ENCODE data around the gene SPATA33.
A peak's percentile ranks its signal among the peaks of the same experiment; 100 is the strongest.

SPATA33 gene

GRCh38 chr16:89708481-89708931 is 50.9 kb downstream of the SPATA33 start:
- no peaks in the 10 kb centered on the region for H3K36me3 ChIP-seq (ENCODE audit: control insufficient read depth in 2 of 2, insufficient read depth in 2 of 2, low read length in 2 of 2)
- peak overlapping the region in 1 of 2 donors; percentile 11 for H3K9ac ChIP-seq (ENCODE audit: low read depth in 1 of 2, low read length in 2 of 2)
- peaks cover 7 to 10% of the 10 kb centered on the region in 2 donors for H3K4me1 ChIP-seq (ENCODE audit: control insufficient read depth in 2 of 2, insufficient read depth in 2 of 2, low read length in 2 of 2)
- no peak overlapping the region for H3K27ac ChIP-seq (ENCODE audit: low read depth in 2 of 2, low read length in 2 of 2)
- H3K27me3 ChIP-seq (ENCODE audit: control insufficient read depth in 2 of 2, insufficient read depth in 2 of 2, low read length in 2 of 2): no peaks in the 10 kb centered on the region
- H3K9me3 ChIP-seq (ENCODE audit: control insufficient read depth in 2 of 2, low read length in 2 of 2): no peaks in the 10 kb centered on the region
- no peak overlapping the region for H3K4me3 ChIP-seq (ENCODE audit: low read length in 2 of 2)

- peaks cover 7 to 10% of the 10 kb centered on the region in 2 donors for H3K4me1 ChIP-seq (ENCODE audit: control insufficient read depth in 2 of 2, insufficient read depth in 2 of 2, low read length in 2 of 2)
- no peak overlapping the region for H3K4me3 ChIP-seq (ENCODE audit: low read length in 2 of 2)
- no peaks in the 10 kb centered on the region for H3K27me3 ChIP-seq (ENCODE audit: control insufficient read depth in 2 of 2, insufficient read depth in 2 of 2, low read length in 2 of 2)
- no peaks in the 10 kb centered on the region for H3K36me3 ChIP-seq (ENCODE audit: control insufficient read depth in 2 of 2, insufficient read depth in 2 of 2, low read length in 2 of 2)
- H3K27ac ChIP-seq (ENCODE audit: low read depth in 2 of 2, low read length in 2 of 2): no peak overlapping the region
- H3K9me3 ChIP-seq (ENCODE audit: control insufficient read depth in 2 of 2, low read length in 2 of 2): no peaks in the 10 kb centered on the region
- no peak overlapping the region for H3K9ac ChIP-seq (ENCODE audit: low read depth in 1 of 2, low read length in 2 of 2)
Measured at GRCh38 chr16:89709166-89709565, 51.5 kb downstream of the SPATA33 start.

DNA sequence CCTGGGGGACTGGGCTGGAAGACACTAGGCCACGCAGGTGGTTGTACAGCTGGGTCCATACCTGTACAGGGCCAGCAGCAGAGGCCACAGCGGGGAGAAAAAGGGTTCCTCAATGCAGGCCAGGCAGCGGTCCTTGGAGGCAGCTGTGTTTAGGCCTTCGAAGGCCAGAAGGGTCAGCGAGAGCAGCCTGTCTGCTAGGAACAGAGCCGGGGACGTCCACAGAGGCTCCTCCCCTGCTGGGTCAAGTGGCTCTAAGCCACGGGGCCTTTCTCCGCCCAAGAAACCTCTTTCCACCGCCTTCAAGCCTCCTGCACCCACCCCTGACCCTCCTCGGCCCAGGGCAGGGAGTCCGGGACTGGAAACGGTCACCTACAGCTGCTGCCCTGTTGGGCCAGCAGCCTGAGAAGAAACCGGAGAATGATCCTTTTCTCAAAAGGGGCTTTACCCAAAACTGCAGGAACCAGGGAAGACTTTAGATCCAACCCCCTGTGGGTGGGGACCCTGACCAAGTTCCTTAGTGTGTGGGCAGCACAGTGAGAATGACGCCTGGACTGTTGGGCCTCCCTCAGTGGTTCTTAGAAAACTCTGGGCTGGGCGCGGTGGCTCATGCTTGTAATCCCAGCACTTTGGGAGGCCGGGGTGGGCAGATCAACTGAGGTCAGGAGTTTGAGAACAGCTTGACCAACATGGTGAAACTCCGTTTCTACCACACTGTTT is 52.2 kb downstream of the SPATA33 start:
- H3K9ac ChIP-seq (ENCODE audit: low read depth in 1 of 2, low read length in 2 of 2): no peak overlapping the region
- no peak overlapping the region for H3K4me3 ChIP-seq (ENCODE audit: low read length in 2 of 2)
- H3K27ac ChIP-seq (ENCODE audit: low read depth in 2 of 2, low read length in 2 of 2): no peak overlapping the region
- H3K27me3 ChIP-seq (ENCODE audit: control insufficient read depth in 2 of 2, insufficient read depth in 2 of 2, low read length in 2 of 2): no peaks in the 10 kb centered on the region
- no peaks in the 10 kb centered on the region for H3K9me3 ChIP-seq (ENCODE audit: control insufficient read depth in 2 of 2, low read length in 2 of 2)
- no peaks in the 10 kb centered on the region for H3K36me3 ChIP-seq (ENCODE audit: control insufficient read depth in 2 of 2, insufficient read depth in 2 of 2, low read length in 2 of 2)
- peaks cover 7 to 10% of the 10 kb centered on the region in 2 donors for H3K4me1 ChIP-seq (ENCODE audit: control insufficient read depth in 2 of 2, insufficient read depth in 2 of 2, low read length in 2 of 2)

DNA sequence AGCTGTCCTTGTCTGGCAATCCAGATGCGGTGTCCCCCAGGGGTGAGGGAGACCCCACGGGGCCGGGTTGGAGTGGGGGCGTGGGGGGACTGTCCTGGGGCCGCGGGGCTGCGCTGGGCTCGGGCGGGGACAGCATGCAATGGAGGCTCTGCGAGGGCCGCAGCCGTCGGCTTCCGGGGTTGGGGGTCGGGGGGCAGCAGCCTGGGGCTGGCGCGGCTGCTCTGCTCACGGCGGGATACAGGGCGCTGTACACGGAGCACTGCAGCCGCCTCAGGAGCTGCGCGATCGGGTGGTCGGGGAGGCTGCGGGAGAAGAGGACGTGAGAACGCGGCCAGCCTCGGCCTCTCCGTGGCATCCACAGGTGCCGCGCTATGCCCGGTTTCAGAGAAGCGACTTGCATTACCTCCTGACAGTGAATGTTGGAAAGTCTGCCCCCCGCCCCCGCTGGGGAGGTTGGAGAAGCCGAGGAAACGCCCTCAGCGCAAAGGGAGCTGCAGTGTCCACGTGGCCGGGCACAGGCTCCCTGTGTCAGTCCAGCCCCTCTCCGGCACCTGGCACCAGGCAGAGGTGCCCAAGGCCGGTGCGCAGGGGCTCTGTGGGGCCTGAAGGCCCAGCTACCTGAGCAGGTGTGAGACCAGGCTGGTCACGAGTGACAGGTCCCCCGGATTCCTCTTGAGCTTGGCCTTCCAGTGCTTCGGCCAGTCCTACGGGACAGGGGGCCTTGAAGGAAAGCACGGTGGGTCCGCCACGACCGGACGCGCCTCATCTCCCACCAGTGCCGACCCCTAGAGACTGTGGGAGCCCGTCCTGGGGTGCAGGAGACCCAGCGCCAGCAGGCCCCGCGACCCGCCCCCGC is 53.3 kb downstream of the SPATA33 start:
- Histone ChIP-seq H3K4me1 (ENCODE audit: control insufficient read depth in 2 of 2, insufficient read depth in 2 of 2, low read length in 2 of 2) (peaks cover 7 to 9% of the 10 kb centered on the region in 2 donors), H3K9ac (ENCODE audit: low read depth in 1 of 2, low read length in 2 of 2) (no peak overlapping the region), H3K9me3 (ENCODE audit: control insufficient read depth in 2 of 2, low read length in 2 of 2) (no peaks in the 10 kb centered on the region), H3K4me3 (ENCODE audit: low read length in 2 of 2) (no peak overlapping the region), H3K27me3 (ENCODE audit: control insufficient read depth in 2 of 2, insufficient read depth in 2 of 2, low read length in 2 of 2) (no peaks in the 10 kb centered on the region), H3K27ac (ENCODE audit: low read depth in 2 of 2, low read length in 2 of 2) (no peak overlapping the region), H3K36me3 (ENCODE audit: control insufficient read depth in 2 of 2, insufficient read depth in 2 of 2, low read length in 2 of 2) (no peaks in the 10 kb centered on the region)

DNA sequence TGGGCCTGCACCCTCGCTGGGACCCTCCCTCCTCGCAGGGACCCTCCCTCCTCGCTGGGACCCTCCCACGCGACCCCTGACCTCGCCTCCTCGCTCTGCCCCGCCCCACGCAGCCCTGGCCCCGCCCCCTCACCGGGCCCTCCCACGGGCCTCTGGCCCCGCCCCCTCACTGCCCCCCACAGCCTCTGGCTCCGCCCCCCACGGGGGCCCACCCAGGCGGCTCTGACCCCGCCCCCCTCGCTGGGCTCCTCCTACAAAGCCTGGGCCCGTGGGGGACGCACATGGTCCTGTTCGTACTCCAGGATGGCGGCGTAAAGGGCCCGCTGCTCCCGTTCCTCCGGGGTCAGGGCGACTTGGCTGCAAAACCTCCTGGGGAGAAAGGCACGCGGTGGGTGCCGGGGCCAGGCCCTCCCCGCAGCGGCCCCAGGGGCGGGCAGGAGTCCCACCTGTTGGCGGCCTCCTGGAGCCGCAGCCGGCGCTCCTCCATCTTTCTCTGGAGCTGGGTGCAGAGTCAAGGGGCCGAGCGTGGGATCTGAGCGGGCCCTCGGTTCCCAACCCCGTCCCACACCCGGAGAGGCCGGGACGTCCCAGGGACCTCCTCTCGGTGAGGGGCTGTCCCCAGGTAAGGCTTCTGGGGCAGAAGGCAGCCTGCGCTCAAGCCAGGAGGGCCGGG is 54.1 kb downstream of the SPATA33 start:
- Histone ChIP-seq H3K4me1 (ENCODE audit: control insufficient read depth in 2 of 2, insufficient read depth in 2 of 2, low read length in 2 of 2) (peaks cover 4 to 5% of the 10 kb centered on the region in 2 donors), H3K9ac (ENCODE audit: low read depth in 1 of 2, low read length in 2 of 2) (peak overlapping the region in 1 of 2 donors; percentile 34), H3K36me3 (ENCODE audit: control insufficient read depth in 2 of 2, insufficient read depth in 2 of 2, low read length in 2 of 2) (no peaks in the 10 kb centered on the region), H3K27me3 (ENCODE audit: control insufficient read depth in 2 of 2, insufficient read depth in 2 of 2, low read length in 2 of 2) (no peaks in the 10 kb centered on the region), H3K9me3 (ENCODE audit: control insufficient read depth in 2 of 2, low read length in 2 of 2) (no peaks in the 10 kb centered on the region), H3K4me3 (ENCODE audit: low read length in 2 of 2) (peak overlapping the region; percentile 49 to 52), H3K27ac (ENCODE audit: low read depth in 2 of 2, low read length in 2 of 2) (no peak overlapping the region)

DNA sequence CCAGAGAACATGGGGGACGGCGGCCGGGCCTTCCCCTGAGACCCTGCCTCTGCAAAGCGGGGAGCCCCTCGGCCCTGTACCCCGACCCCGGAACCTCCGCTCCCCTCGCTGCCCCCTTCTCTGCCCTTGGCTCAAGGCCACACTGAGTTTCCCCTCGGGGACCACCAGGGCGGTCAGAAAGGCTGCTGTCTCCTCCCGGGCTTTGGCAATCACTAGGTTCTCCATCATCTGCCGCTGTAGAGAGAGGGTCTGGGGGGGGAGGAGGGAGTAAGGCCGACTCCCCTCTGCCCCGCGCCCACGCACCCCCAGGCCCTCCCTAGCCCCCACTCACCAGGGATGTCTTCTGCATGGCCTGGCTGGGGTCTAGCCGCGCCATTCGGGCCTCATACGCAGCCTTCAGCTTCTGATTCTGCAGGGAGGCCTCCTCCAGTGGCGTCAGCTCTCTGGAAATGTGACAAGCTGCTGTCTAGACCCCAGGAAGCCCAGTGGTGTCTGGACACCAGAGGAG is 54.7 kb downstream of the SPATA33 start:
- Histone ChIP-seq H3K27ac (ENCODE audit: low read depth in 2 of 2, low read length in 2 of 2) (no peak overlapping the region), H3K9me3 (ENCODE audit: control insufficient read depth in 2 of 2, low read length in 2 of 2) (no peaks in the 10 kb centered on the region), H3K27me3 (ENCODE audit: control insufficient read depth in 2 of 2, insufficient read depth in 2 of 2, low read length in 2 of 2) (no peaks in the 10 kb centered on the region), H3K36me3 (ENCODE audit: control insufficient read depth in 2 of 2, insufficient read depth in 2 of 2, low read length in 2 of 2) (no peaks in the 10 kb centered on the region), H3K9ac (ENCODE audit: low read depth in 1 of 2, low read length in 2 of 2) (peak overlapping the region in 1 of 2 donors; percentile 34), H3K4me3 (ENCODE audit: low read length in 2 of 2) (peak overlapping the region; percentile 49 to 52), H3K4me1 (ENCODE audit: control insufficient read depth in 2 of 2, insufficient read depth in 2 of 2, low read length in 2 of 2) (peaks cover 4 to 5% of the 10 kb centered on the region in 2 donors)

GRCh38 chr16:89716493-89716892 is 58.9 kb downstream of the SPATA33 start:
- no peaks in the 10 kb centered on the region for H3K9me3 ChIP-seq (ENCODE audit: control insufficient read depth in 2 of 2, low read length in 2 of 2)
- no peaks in the 10 kb centered on the region for H3K27me3 ChIP-seq (ENCODE audit: control insufficient read depth in 2 of 2, insufficient read depth in 2 of 2, low read length in 2 of 2)
- peaks cover 15 to 16% of the 10 kb centered on the region in 2 donors for H3K4me1 ChIP-seq (ENCODE audit: control insufficient read depth in 2 of 2, insufficient read depth in 2 of 2, low read length in 2 of 2)
- no peaks in the 10 kb centered on the region for H3K36me3 ChIP-seq (ENCODE audit: control insufficient read depth in 2 of 2, insufficient read depth in 2 of 2, low read length in 2 of 2)
- H3K27ac ChIP-seq (ENCODE audit: low read depth in 2 of 2, low read length in 2 of 2): no peak overlapping the region
- no peak overlapping the region for H3K4me3 ChIP-seq (ENCODE audit: low read length in 2 of 2)
- H3K9ac ChIP-seq (ENCODE audit: low read depth in 1 of 2, low read length in 2 of 2): no peak overlapping the region

DNA sequence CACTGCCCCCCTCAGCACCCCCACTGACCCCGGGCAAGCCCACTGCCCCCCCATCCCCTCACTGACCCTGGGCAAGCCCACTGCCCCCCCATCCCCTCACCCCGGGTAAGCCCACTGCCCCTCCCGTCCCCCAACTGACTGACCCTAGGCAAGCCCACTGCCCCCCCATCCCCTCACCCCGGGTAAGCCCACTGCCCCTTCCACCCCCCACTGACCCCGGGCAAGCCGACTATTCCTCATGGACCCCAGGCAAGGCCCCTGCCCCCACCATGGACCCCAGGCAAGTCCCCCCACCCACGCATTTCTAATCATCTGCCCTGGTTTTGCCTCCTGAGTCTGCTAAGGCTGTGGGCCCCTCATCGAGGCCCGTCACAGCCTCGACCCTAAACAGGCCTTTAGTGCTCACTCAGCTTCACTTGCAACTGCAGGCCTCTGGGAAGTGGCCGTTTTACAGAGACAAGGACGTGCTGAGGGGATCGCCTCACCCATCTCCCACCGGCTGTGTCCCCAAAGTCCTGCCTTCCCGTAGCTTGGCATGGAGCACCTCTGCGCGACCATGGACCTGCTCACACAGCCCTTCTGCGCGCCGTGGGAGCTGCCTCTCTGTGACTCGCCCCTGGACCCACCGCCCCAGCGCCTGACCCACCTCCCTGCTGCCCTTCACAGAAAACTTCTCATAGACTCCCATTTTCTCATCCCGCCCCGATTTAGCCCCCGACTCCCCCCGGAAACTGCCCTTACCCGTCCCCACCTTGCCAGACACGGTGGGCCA is 59.5 kb downstream of the SPATA33 start:
- peaks cover 15 to 16% of the 10 kb centered on the region in 2 donors for H3K4me1 ChIP-seq (ENCODE audit: control insufficient read depth in 2 of 2, insufficient read depth in 2 of 2, low read length in 2 of 2)
- no peak overlapping the region for H3K27ac ChIP-seq (ENCODE audit: low read depth in 2 of 2, low read length in 2 of 2)
- no peaks in the 10 kb centered on the region for H3K27me3 ChIP-seq (ENCODE audit: control insufficient read depth in 2 of 2, insufficient read depth in 2 of 2, low read length in 2 of 2)
- H3K9ac ChIP-seq (ENCODE audit: low read depth in 1 of 2, low read length in 2 of 2): no peak overlapping the region
- no peak overlapping the region for H3K4me3 ChIP-seq (ENCODE audit: low read length in 2 of 2)
- H3K36me3 ChIP-seq (ENCODE audit: control insufficient read depth in 2 of 2, insufficient read depth in 2 of 2, low read length in 2 of 2): no peaks in the 10 kb centered on the region
- no peaks in the 10 kb centered on the region for H3K9me3 ChIP-seq (ENCODE audit: control insufficient read depth in 2 of 2, low read length in 2 of 2)

DNA sequence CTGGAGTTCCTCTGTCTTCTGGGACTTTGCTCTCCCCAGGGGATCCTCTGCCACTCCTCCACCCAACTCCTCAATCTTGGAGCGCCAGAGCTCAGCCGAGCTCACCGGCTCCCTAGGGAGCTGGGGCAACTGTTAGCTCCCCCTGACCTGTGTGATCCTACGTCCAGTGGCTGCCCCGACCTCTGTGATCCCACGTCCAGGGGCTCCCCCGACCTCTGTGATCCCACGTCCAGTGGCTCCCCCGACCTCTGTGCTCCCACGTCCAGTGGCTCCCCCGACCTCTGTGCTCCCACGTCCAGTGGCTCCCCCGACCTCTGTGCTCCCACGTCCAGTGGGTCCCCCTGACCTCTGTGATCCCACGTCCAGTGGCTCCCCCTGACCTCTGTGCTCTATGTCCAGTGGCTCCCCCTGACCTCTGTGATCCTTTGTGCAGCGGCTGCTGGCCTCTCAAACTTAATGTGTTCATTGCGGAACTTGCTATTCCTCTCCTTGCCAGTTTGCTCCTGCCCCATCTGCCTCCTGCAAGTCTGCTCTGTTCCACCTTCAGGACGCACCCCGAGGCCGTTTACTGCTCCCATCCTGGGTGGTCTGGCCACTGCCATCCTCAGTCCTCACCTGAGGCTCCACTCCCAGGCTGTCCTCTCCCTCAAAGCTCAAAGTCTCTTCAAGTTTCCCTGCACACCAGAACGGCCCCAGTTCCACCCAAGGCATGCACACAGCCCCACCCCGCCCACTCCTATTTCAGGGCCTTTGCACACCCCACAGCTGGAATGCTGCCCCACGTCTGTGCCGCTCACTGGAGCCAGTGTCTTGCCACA is 60.3 kb downstream of the SPATA33 start:
- Histone ChIP-seq H3K4me1 (ENCODE audit: control insufficient read depth in 2 of 2, insufficient read depth in 2 of 2, low read length in 2 of 2) (peaks cover 23 to 24% of the 10 kb centered on the region in 2 donors), H3K27me3 (ENCODE audit: control insufficient read depth in 2 of 2, insufficient read depth in 2 of 2, low read length in 2 of 2) (no peaks in the 10 kb centered on the region), H3K36me3 (ENCODE audit: control insufficient read depth in 2 of 2, insufficient read depth in 2 of 2, low read length in 2 of 2) (peaks cover 0 to under 1% of the 10 kb centered on the region in 2 donors), H3K9ac (ENCODE audit: low read depth in 1 of 2, low read length in 2 of 2) (no peak overlapping the region), H3K4me3 (ENCODE audit: low read length in 2 of 2) (no peak overlapping the region), H3K27ac (ENCODE audit: low read depth in 2 of 2, low read length in 2 of 2) (no peak overlapping the region), H3K9me3 (ENCODE audit: control insufficient read depth in 2 of 2, low read length in 2 of 2) (no peaks in the 10 kb centered on the region)
